Suprapubic skin (tissue), 4 donors: ENCODE results near the gene TRIM54.

Experiments
- EP300 ChIP-seq: sonication (generic); formaldehyde crosslinking; IDR thresholded peaks from one replicate; pipeline ENCODE4 v1.6.1; 2017; ENCODE audit warnings: antibody characterized with exemption
- POLR2A ChIP-seq, 2 donors: fragments of 450-650 bp; IDR thresholded peaks; one replicate each; pipeline ENCODE4 v1.6.1; 2017; ENCODE audit warnings: antibody characterized with exemption in 2 of 2, mild to moderate bottlenecking in 2 of 2, moderate library complexity in 2 of 2
- POLR2AphosphoS5 ChIP-seq, 3 donors: sonication (generic); formaldehyde crosslinking; IDR thresholded peaks; one replicate each; pipeline ENCODE4 v1.6.1; 2017; ENCODE audit warnings: antibody characterized with exemption in 3 of 3
- TF ChIP-seq, protein P1 (sequence below), 2 donors: fragments of 200-600 bp in 1 of 2; fragments of 450-650 bp in 1 of 2; sonication (generic) in 1 of 2; IDR thresholded peaks; one replicate each; pipeline ENCODE4 v1.5.1; 2016 to 2019; ENCODE audit warnings: antibody characterized with exemption in 2 of 2, mild to moderate bottlenecking in 1 of 2, moderate library complexity in 1 of 2

DNA sequence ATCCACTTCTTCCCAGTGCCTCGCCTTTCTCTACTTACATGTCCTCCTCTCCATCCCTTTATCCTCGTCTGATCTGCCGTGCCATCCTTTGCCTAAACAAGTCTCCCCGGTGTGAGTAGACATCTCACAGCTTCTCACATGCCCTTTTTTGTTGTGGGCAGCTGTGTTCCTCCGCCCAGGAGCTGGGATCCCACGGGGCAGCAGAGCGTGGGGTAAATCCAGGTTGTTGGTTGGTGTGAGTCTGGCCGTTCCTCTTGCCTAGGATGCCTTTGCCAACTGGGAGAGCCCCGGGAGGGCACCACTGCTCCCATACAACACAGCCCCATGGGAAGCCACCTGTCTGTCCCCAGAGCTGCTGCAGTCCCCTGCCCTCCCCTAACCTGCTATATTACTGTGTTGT lies 41.8 kb upstream of the TRIM54 start:
- TF ChIP-seq, protein P1, sequence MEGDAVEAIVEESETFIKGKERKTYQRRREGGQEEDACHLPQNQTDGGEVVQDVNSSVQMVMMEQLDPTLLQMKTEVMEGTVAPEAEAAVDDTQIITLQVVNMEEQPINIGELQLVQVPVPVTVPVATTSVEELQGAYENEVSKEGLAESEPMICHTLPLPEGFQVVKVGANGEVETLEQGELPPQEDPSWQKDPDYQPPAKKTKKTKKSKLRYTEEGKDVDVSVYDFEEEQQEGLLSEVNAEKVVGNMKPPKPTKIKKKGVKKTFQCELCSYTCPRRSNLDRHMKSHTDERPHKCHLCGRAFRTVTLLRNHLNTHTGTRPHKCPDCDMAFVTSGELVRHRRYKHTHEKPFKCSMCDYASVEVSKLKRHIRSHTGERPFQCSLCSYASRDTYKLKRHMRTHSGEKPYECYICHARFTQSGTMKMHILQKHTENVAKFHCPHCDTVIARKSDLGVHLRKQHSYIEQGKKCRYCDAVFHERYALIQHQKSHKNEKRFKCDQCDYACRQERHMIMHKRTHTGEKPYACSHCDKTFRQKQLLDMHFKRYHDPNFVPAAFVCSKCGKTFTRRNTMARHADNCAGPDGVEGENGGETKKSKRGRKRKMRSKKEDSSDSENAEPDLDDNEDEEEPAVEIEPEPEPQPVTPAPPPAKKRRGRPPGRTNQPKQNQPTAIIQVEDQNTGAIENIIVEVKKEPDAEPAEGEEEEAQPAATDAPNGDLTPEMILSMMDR (IDR thresholded peaks at IDR 0.05), result no peak
- TF ChIP-seq EP300 (no peak), POLR2A (IDR thresholded peaks at IDR 0.05) (no peak), POLR2AphosphoS5 (IDR thresholded peaks at IDR 0.05) (no peak)
